Calu3 (cell line): ENCODE results near the gene DYRK1A. TPM values are rescaled to one million over a fixed set of nuclear protein-coding genes. Genes with fewer than 3 reads are reported as not detected.

ENCODE experiments used
- BruUV-seq: library from RNA; stranded (reverse); fragments of 400-500 nt; replicated peaks from 2 replicates; lab custom pipeline; 2021; lab: Mats Ljungman, UMichigan
- CTCF ChIA-PET: fragments of 300-600 bp; sonication (Branson Sonifier 250); formaldehyde crosslinking; loops from one replicate; lab custom pipeline; 2022; ENCODE audit warnings: antibody characterized with exemption; lab: Charles Lee
- DNase-seq: peaks from one replicate; pipeline ENCODE4 v3.0.0; 2022
- H3K27ac Mint-ChIP-seq: one replicate; pipeline ENCODE4 v1.8.0; 2022; ENCODE audit warnings: mixed read lengths; ENCODE audit not compliant: unreplicated experiment
- H3K27me3 Mint-ChIP-seq: one replicate; pipeline ENCODE4 v1.8.0; 2022; ENCODE audit warnings: mixed read lengths; ENCODE audit not compliant: unreplicated experiment
- H3K36me3 Mint-ChIP-seq: one replicate; pipeline ENCODE4 v1.8.0; 2022; ENCODE audit warnings: mild to moderate bottlenecking, moderate library complexity, mixed read lengths; ENCODE audit not compliant: insufficient read depth, unreplicated experiment
- H3K4me1 Mint-ChIP-seq: one replicate; pipeline ENCODE4 v1.8.0; 2022; ENCODE audit warnings: mild to moderate bottlenecking, low read depth, mixed read lengths; ENCODE audit not compliant: unreplicated experiment
- H3K4me3 Mint-ChIP-seq: one replicate; pipeline ENCODE4 v1.8.0; 2022; ENCODE audit warnings: mild to moderate bottlenecking, low read depth, moderate library complexity, mixed read lengths; ENCODE audit not compliant: unreplicated experiment
- H3K9me3 Mint-ChIP-seq: one replicate; pipeline ENCODE4 v1.8.0; 2022; ENCODE audit warnings: low read depth, mixed read lengths; ENCODE audit not compliant: unreplicated experiment
- intact Hi-C: fragments of 100-400 bp; cut with micrococcal nuclease; formaldehyde crosslinking; loops from one replicate; pipeline ENCODE4 v1.10.0; 2022; ENCODE audit not compliant: unreplicated experiment
- total RNA-seq: library from RNA; stranded (reverse); gene quantifications from 2 replicates; pipeline ENCODE4 v1.2.3, GENCODE V29; 2022
- TF ChIP-seq, protein P1 (sequence below): fragments of 200-600 bp; IDR thresholded peaks from one replicate; pipeline ENCODE4 v1.8.0; 2022; ENCODE audit warnings: antibody characterized with exemption; ENCODE audit not compliant: unreplicated experiment

Gene DYRK1A
- total RNA-seq, 1 experiment from 2014 or later: 45.4 TPM

DNA sequence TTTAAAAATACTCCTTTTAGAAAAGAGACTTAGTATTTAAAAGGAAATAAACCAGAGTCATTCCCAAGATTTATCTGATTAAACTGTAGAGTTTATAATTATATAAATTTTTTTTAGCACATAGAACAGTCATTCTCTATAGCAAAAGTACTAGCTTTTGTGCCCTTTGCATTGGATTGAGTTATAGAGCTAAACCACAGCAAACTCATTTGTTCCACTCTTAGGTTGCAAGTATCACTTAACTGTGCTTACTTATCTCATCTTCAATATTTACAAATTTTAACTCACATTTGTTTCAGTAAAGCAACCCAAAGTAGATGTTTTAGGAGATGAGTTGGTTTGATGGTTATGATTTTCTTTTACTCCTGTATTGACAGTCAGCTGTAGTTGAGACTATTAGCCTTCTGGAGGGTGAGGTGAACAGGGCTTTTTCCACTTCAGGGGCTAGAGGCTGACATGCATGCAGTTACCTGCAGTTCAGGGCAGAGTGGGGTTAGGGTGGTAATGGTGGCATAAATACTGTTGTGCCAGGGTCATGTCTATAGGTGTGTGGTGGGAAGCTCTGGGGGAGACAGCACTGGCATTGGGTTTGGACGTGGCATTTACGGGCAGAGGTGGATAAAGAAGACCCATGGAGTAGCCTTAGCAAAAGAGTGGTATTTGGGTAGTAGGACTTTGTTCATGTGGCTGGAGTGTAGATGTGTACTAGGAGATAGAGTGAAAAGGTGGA lies 42.1 kb downstream of the DYRK1A start:
- CTCF ChIA-PET: interaction anchor here (0.8 kb wide), 1 partner anchor 17 kb away, joined by 3 read pairs; no protein-coding TSS in a partner anchor
- TF ChIP-seq, protein P1, sequence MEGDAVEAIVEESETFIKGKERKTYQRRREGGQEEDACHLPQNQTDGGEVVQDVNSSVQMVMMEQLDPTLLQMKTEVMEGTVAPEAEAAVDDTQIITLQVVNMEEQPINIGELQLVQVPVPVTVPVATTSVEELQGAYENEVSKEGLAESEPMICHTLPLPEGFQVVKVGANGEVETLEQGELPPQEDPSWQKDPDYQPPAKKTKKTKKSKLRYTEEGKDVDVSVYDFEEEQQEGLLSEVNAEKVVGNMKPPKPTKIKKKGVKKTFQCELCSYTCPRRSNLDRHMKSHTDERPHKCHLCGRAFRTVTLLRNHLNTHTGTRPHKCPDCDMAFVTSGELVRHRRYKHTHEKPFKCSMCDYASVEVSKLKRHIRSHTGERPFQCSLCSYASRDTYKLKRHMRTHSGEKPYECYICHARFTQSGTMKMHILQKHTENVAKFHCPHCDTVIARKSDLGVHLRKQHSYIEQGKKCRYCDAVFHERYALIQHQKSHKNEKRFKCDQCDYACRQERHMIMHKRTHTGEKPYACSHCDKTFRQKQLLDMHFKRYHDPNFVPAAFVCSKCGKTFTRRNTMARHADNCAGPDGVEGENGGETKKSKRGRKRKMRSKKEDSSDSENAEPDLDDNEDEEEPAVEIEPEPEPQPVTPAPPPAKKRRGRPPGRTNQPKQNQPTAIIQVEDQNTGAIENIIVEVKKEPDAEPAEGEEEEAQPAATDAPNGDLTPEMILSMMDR: no peak

DNA sequence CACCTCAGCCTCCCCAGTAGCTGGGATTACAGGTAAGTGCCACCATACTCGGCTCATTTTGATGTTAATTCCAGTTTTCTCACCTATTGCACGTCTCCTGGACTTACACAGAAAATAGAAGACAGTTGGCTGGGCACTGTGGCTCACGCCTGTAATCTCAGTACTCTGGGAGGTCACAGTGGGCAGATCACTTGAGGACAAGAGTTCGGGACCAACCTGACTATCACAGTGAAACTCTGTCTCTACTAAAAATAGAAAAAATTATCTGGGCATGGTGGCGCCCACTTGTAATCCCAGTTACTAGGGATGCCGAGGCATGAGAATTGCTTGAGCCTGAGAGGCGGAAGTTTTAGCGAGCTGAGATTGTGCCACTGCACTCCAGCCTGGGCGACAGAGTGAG lies 44.1 kb downstream of the DYRK1A start:
- intact Hi-C loops: no loop called here
- Mint-ChIP-seq H3K4me1 (peaks cover 36% of the 10 kb centered on the region), H3K4me3 (no peak overlapping the region), H3K36me3 (no peaks in the 10 kb centered on the region), H3K9me3 (no peaks in the 10 kb centered on the region), H3K27me3 (no peaks in the 10 kb centered on the region), H3K27ac (no peak overlapping the region)
- BruUV-seq: no TSS peak
- TF ChIP-seq, protein P1: no peak
- no peak for DNase-seq
- CTCF ChIA-PET: no interaction called here

More for the DNA sequence above, 42.1 kb downstream of the DYRK1A start:
- intact Hi-C loops: no loop called here
- Mint-ChIP-seq H3K4me3 (no peak overlapping the region), H3K9me3 (no peaks in the 10 kb centered on the region), H3K4me1 (peaks cover 43% of the 10 kb centered on the region), H3K27me3 (no peaks in the 10 kb centered on the region), H3K27ac (no peak overlapping the region), H3K36me3 (no peaks in the 10 kb centered on the region)
- no peak for DNase-seq
- no TSS peak for BruUV-seq

DNA sequence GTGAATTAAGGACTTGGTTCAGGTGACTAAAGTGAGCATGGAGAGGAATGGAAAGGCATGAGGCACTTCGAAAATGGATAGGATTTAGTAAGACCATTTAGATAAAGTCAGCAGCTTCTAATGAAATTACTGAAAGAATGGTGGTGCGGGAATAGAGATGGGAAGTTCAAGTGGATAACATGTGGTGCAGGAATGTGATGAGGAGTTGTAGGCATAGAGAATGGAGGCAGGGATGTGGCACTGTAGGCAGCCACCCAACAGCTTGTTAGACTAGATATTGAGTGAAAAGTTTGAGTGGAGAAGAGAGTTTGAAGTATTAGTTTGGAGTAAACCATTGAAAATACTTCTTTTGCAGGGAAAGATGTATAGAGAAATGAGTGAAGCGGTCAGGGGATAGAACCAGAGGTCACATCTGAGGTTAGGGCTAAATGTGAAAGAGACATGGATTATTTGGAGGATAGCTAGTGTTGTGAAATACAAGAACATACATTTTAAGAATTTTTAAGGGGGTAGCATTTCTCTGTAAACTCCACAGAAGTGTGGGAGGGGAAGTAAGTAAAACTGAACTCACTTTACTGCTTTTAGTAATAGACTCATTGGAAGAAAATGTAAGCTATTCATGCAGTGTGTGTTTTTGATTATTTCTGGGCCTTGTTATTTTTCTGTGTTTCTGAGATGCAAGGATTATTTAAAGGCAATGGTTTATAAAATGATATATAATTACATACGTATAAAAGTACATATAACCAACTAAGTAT lies 46.2 kb downstream of the DYRK1A start:
- H3K27me3 Mint-ChIP-seq: no peaks in the 10 kb centered on the region
- H3K4me1 Mint-ChIP-seq: peaks cover 32% of the 10 kb centered on the region
- CTCF ChIA-PET: no interaction called here
- H3K4me3 Mint-ChIP-seq: no peak overlapping the region
- no TSS peak for BruUV-seq
- no peak for DNase-seq
- no peaks in the 10 kb centered on the region for H3K36me3 Mint-ChIP-seq
- TF ChIP-seq, protein P1: no peak
- no peak overlapping the region for H3K27ac Mint-ChIP-seq
- intact Hi-C loops: no loop called here
- H3K9me3 Mint-ChIP-seq: no peaks in the 10 kb centered on the region

DNA sequence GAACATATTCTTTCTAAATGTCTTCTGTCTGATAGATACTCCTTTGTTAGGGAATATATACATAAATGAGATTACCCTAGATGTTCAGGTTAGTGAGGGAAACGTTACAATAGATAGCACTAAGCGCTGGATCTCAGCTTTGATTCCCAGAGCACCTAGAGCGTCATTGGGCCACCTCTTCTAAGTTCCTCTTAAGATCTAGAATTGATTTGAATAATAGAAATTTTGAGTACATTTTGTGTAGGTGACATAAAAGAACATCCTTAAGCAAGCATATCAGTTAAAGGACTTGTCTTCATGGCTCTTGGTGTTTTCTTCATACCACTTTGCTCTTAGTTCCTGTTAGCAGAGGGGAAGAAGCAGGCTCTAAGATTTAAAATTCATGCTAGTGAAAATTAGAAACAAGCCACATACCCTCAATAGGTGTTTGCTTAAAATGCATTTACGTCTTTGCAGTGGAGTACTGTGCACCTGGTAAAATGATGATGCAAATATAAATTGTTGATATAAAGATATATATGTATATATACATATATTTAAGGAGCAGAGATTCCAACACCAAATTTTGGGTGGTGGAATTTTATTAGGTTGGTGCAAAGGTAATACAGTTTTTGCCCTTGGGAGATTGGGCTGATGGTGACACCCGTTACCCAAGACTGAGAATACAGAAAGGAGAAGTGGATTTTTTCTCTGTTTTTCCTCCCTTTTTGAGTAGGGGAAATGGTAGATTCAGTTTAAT lies 47.1 kb downstream of the DYRK1A start:
- DNase-seq: no peak
- Mint-ChIP-seq H3K9me3 (no peaks in the 10 kb centered on the region), H3K4me1 (peaks cover 29% of the 10 kb centered on the region), H3K36me3 (no peaks in the 10 kb centered on the region), H3K27me3 (no peaks in the 10 kb centered on the region), H3K4me3 (no peak overlapping the region), H3K27ac (no peak overlapping the region)
- TF ChIP-seq, protein P1: no peak
- intact Hi-C loops: no loop called here
- CTCF ChIA-PET: no interaction called here
- BruUV-seq: no TSS peak
